Measurements from ENCODE around the gene TP53I13. TPM values are rescaled to one million over a fixed set of nuclear protein-coding genes. Genes with fewer than 3 reads are reported as not detected.
A peak's percentile ranks its signal among the peaks of the same experiment; 100 is the strongest.

Gene TP53I13
- total RNA-seq, 1 experiment from 2014 or later = 28.1 TPM

- Histone ChIP-seq H2AFZ (ENCODE audit: low read length) (no peak overlapping the region), H3K14ac (ENCODE audit: insufficient read depth, low read length) (no peak overlapping the region), H3K23me2 (ENCODE audit: insufficient read length, low read depth, low read length, poor library complexity, severe bottlenecking) (peaks cover 18% of the 10 kb centered on the region), H4K91ac (ENCODE audit: insufficient read length, low read depth, low read length) (no peak overlapping the region), H4K5ac (ENCODE audit: insufficient read length, low read depth, low read length) (no peak overlapping the region), H2BK5ac (ENCODE audit: insufficient read length, low read length) (no peak overlapping the region), H3K79me2 (ENCODE audit: insufficient read depth, low read length) (no peaks in the 10 kb centered on the region), H3K27ac (ENCODE audit: insufficient read length, low read depth, low read length) (no peak overlapping the region), H4K8ac (replicated peaks; ENCODE audit: insufficient read length, low read depth, low read length) (no peak overlapping the region), H2BK12ac (ENCODE audit: insufficient read length, low read depth, low read length) (no peak overlapping the region), H3K79me1 (ENCODE audit: insufficient read depth, low read depth, low read length, poor library complexity, severe bottlenecking) (no peaks in the 10 kb centered on the region), H3T11ph (ENCODE audit: low read length) (no peak overlapping the region), H4K20me1 (ENCODE audit: control insufficient read depth, insufficient read depth, insufficient read length) (no peaks in the 10 kb centered on the region), H2BK120ac (ENCODE audit: low read depth, low read length, poor library complexity, severe bottlenecking) (no peak overlapping the region), H3K9me3 (ENCODE audit: control insufficient read depth, low read depth, low read length) (no peaks in the 10 kb centered on the region), H3K18ac (ENCODE audit: insufficient read length, low read depth, low read length) (no peak overlapping the region), H3K56ac (ENCODE audit: insufficient read length, low read depth, low read length) (no peak overlapping the region), H2BK15ac (ENCODE audit: low read depth, low read length) (no peak overlapping the region), H3K9ac (ENCODE audit: extremely low read depth, insufficient read length, low read length) (no peak overlapping the region), H3K27me3 (ENCODE audit: insufficient read depth, low read length) (peaks cover 11% of the 10 kb centered on the region), H3K4ac (ENCODE audit: low read depth, low read length) (no peak overlapping the region), H3K23ac (ENCODE audit: insufficient read length, low read depth, low read length) (no peak overlapping the region), H3K4me1 (ENCODE audit: insufficient read depth, low read length) (peaks cover 5% of the 10 kb centered on the region; the same call in 1 of the 2 replicates), H2AK5ac (ENCODE audit: insufficient read length, low read length) (no peak overlapping the region), H3K4me2 (ENCODE audit: insufficient read depth, insufficient read length, low read length) (no peak overlapping the region), H2BK20ac (ENCODE audit: low read depth, low read length, poor library complexity, severe bottlenecking) (no peak overlapping the region)
- H3K36me3 Mint-ChIP-seq (ENCODE audit: insufficient read depth in 1 of 3, low read depth in 3 of 3) = no peaks in the 10 kb centered on the region; a peak in 1 of 7 replicates
- peaks cover 48 to 71% of the 10 kb centered on the region in 2 experiments for H3K4me1 Mint-ChIP-seq
- H3K27me3 Mint-ChIP-seq (ENCODE audit: low read depth) = peaks cover 80% of the 10 kb centered on the region
- TF ChIP-seq CTCF (conservative IDR thresholded peaks at IDR 0.05) = no peak
- no peaks in the 10 kb centered on the region for H3K9me3 Mint-ChIP-seq
- H3K4me3 Mint-ChIP-seq = peak overlapping the region in 1 of 2 experiments; percentile 40; a peak in 1 of 5 replicates
- DNase-seq = peak; percentile 72
- no peak overlapping the region for H3K27ac Mint-ChIP-seq
- no CpG with 5 or more reads among the region's 4 CpGs for WGBS (ENCODE audit: extremely low coverage, insufficient read length, low lambda C conversion rate)
Observed at GRCh38 chr17:29620271-29620670, 51.8 kb downstream of the TP53I13 start.

Measured in H9 (cell line).